Ovary (tissue), 3 donors: ENCODE data around the gene TMEM212.

Experiments
- POLR2A ChIP-seq: fragments of 450-650 bp; IDR thresholded peaks from one replicate; pipeline ENCODE4 v1.6.1; 2017; ENCODE audit warnings: antibody characterized with exemption, mild to moderate bottlenecking, moderate library complexity
- TF ChIP-seq, protein P1 (sequence below), 3 donors: fragments of 450-650 bp in 2 of 3; fragments of 200-600 bp in 1 of 3; IDR thresholded peaks; one replicate each; pipeline versions ENCODE4 v1.5.1 to v1.8.0; 2016 to 2022; ENCODE audit warnings: antibody characterized with exemption in 3 of 3, mild to moderate bottlenecking in 1 of 3
- donor health status: DM: no; HTN: no; CAD: no.

DNA sequence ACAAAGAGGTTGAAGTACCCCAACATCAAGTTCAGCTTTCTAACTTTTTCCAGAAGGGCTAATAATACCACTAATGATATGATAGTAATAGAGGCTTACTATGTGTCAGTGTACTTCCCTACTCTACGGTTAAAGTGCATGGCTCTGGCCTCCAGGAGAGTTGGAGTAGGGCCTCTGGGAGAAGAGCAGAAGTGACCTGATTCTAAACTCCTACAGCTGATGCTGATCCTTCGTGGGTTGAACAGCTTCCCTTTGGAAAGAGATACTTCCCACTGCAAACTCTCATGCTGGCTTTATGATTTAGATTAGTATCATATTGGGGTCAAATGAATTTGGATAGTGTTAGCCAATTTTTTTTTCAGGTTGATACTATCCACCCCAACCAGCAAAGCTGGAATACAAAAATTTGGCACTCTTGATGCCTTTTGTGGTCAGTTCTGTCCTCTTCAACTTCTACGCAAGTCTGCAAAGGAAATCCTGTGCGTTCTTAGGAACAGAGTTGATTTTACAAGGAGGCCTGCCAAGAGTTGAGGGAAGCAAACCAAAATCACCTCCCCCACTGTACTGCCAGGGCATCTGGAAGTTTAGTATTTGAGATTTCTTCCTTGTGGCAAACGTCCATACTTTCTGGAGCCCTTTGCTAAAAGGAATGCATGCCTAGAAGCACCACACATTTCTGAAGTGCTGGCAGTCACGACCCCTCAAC, 17.8 kb downstream of the TMEM212 start:
- TF ChIP-seq POLR2A, result no peak
- TF ChIP-seq, protein P1, sequence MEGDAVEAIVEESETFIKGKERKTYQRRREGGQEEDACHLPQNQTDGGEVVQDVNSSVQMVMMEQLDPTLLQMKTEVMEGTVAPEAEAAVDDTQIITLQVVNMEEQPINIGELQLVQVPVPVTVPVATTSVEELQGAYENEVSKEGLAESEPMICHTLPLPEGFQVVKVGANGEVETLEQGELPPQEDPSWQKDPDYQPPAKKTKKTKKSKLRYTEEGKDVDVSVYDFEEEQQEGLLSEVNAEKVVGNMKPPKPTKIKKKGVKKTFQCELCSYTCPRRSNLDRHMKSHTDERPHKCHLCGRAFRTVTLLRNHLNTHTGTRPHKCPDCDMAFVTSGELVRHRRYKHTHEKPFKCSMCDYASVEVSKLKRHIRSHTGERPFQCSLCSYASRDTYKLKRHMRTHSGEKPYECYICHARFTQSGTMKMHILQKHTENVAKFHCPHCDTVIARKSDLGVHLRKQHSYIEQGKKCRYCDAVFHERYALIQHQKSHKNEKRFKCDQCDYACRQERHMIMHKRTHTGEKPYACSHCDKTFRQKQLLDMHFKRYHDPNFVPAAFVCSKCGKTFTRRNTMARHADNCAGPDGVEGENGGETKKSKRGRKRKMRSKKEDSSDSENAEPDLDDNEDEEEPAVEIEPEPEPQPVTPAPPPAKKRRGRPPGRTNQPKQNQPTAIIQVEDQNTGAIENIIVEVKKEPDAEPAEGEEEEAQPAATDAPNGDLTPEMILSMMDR (IDR thresholded peaks at IDR 0.05), result no peak
